ENCODE measurements around the gene PPT2.

DNA sequence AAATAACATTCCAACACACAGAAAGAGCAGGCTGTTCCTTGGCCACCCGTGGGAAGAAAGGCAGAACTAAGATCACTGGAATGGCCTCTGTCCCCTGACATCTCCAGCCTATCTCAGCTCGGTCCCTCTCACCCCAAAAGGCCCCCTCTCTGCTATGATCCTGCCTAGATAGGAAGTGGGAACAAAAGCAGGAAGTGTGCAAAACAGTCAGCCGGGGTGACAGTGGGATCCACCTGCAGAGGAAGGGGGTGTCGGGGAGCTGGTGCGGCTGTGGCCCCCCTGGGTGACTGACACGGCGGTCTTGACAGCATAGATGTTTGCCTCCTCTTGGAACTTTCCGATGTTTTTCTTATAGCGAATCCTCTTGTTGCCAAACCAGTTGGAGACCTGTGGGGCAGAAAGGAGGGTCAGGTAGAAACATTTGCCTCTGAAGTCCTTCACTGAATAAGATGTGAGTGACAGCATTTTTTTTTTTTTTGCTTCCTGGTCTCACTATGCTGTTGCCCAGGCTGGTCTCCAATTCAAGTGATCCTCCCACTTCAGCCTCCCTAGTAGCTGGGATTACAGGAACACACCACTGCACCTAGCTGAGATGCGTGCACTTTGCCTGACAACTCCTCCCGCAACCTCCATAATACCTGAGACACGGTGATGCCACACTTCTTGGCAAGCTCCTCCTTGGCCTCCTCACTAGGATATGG lies 33.2 kb downstream of the PPT2 start:
- TF ChIP-seq, protein P1, sequence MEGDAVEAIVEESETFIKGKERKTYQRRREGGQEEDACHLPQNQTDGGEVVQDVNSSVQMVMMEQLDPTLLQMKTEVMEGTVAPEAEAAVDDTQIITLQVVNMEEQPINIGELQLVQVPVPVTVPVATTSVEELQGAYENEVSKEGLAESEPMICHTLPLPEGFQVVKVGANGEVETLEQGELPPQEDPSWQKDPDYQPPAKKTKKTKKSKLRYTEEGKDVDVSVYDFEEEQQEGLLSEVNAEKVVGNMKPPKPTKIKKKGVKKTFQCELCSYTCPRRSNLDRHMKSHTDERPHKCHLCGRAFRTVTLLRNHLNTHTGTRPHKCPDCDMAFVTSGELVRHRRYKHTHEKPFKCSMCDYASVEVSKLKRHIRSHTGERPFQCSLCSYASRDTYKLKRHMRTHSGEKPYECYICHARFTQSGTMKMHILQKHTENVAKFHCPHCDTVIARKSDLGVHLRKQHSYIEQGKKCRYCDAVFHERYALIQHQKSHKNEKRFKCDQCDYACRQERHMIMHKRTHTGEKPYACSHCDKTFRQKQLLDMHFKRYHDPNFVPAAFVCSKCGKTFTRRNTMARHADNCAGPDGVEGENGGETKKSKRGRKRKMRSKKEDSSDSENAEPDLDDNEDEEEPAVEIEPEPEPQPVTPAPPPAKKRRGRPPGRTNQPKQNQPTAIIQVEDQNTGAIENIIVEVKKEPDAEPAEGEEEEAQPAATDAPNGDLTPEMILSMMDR (conservative IDR thresholded peaks at IDR 0.05; ENCODE audit: low read depth, low read length), result no peak
- no peak for TF ChIP-seq EZH2 (IDR thresholded peaks at IDR 0.05; ENCODE audit: borderline replicate concordance, low read depth, low read length, poor library complexity, severe bottlenecking)
